ENCODE data around the gene ACY1.
"Not testable (repeated sequence)": the region's sequence is repeated elsewhere in the genome, so short reads cannot be mapped to it uniquely, and the experiment has no call there.

Gene ACY1

DNA sequence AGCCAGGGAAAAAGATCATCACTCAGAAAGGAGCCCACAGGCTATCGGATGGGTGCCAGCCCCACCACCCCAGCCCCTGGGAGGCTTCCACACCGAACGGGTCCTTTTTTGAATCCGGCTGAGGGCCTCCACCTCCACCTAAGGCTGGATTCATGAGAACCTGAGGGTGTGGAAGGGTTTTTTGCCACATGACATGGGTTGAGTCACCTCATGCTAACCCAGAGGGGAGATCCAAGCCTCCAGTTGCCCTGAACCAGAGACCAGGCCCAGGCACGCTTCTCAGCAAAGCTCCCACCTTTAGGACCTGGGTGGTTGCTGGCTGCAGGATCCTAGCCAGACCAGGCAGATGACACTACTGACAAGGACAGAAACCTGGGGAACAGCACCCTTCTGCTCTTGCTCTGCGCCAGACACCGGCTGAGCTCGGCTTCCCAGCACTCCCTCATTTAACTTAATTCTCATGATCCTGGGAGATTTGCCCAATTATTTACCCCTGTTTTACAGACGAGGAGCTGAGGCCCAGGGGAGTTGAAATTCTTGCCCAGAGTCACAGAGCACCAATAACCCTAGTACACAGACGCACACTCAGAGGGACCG is 47.5 kb downstream of the ACY1 start:
- Histone ChIP-seq H3K36me3 (no peaks in the 10 kb centered on the region; the same call in 1 of the 2 replicates), H3K4me1 (peaks cover 44% of the 10 kb centered on the region), H3K27me3 (no peaks in the 10 kb centered on the region), H3K4me3 (ENCODE audit: low read depth, low read length) (no peak overlapping the region), H3K9me3 (no peaks in the 10 kb centered on the region)
- peak; percentile 63 for DNase-seq
- TF ChIP-seq, protein P1, sequence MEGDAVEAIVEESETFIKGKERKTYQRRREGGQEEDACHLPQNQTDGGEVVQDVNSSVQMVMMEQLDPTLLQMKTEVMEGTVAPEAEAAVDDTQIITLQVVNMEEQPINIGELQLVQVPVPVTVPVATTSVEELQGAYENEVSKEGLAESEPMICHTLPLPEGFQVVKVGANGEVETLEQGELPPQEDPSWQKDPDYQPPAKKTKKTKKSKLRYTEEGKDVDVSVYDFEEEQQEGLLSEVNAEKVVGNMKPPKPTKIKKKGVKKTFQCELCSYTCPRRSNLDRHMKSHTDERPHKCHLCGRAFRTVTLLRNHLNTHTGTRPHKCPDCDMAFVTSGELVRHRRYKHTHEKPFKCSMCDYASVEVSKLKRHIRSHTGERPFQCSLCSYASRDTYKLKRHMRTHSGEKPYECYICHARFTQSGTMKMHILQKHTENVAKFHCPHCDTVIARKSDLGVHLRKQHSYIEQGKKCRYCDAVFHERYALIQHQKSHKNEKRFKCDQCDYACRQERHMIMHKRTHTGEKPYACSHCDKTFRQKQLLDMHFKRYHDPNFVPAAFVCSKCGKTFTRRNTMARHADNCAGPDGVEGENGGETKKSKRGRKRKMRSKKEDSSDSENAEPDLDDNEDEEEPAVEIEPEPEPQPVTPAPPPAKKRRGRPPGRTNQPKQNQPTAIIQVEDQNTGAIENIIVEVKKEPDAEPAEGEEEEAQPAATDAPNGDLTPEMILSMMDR (IDR thresholded peaks at IDR 0.05; ENCODE audit: low read depth, low read length) = no peak

DNA sequence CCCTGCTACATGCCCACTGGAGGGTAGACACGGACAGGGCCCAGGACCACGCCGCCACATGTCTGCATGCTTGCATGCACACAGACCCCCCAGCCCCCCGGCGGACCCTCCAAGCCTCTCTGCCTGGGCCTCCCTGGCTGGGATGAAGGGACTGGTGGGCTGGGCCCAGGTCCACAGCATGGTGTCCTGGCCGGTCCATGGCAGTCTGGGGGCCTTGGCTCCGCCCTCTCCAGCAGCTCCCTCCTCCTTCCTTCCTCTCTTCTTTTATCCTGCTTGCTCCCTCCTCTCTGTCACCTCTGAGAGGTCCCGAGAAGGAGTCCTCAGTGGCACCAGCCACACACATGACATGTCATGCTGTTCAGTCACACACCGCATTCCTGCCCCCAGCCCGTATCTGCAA is 48.6 kb downstream of the ACY1 start:
- Histone ChIP-seq H3K27me3 (no peaks in the 10 kb centered on the region), H3K4me3 (ENCODE audit: low read depth, low read length) (no peak overlapping the region), H3K9me3 (no peaks in the 10 kb centered on the region), H3K4me1 (peaks cover 39% of the 10 kb centered on the region), H3K36me3 (no peaks in the 10 kb centered on the region; the same call in 1 of the 2 replicates)
- TF ChIP-seq, protein P1 (IDR thresholded peaks at IDR 0.05; ENCODE audit: low read depth, low read length) = no peak
- DNase-seq = no peak

DNA sequence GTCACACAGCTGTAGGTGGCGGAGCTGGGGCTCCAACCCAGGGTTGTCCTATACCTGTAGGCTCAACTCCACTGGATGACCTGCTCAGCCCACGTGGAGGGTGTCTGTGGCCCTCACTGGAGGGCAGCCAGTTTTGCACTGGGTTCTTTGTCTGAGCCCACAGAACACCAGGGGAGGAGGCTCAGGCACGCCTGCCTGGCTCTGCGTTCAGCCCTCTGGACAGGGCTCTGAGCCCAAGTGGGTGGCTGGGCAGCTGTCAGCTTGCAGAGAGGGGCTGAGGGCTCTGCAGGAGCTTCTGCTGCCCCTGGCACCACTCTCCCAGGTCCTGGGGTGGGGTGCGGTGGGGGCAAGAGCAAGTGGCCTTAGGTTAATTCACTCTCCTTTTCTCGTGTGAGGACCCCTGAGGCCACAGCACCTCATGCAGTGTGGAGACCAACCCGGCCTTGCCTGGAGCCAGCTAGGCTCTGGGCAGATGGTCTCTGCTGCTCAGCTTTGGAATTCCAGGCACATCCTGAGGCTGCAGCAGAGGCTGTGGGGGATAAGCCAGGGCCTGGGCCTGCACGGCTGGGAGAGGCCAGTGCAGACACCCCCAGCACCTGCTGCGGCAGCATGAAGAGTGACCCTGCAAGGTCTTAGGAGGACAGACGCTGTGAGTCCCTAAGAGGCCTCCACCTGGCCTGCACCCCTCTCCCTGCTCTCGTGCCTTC is 49.5 kb downstream of the ACY1 start:
- Histone ChIP-seq H3K9me3 (no peaks in the 10 kb centered on the region), H3K4me1 (peaks cover 39% of the 10 kb centered on the region), H3K4me3 (ENCODE audit: low read depth, low read length) (no peak overlapping the region), H3K36me3 (no peaks in the 10 kb centered on the region; the same call in 1 of the 2 replicates), H3K27me3 (no peaks in the 10 kb centered on the region)
- DNase-seq = peak; percentile 57
- TF ChIP-seq, protein P1 (IDR thresholded peaks at IDR 0.05; ENCODE audit: low read depth, low read length) = no peak

DNA sequence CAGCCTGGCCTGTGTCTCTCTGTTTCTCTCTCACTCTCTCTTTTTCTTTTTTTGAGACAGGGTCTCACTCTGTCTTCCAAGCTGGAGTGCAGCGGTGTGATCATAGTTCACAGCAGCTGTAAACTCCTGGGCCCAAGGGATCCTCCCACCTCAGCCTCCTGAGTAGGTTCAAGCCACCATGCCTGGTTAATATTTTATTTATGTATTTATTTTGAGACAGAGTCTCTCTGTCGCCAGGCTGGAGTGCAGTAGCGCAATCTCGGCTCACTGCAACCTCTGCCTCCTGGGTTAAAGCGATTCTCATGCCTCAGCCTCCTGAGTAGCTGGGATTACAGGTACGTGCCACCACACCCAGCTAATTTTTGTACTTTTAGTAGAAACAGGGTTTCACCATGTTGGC is 50.4 kb downstream of the ACY1 start:
- DNase-seq; H3K4me3 ChIP-seq (ENCODE audit: low read depth, low read length); H3K9me3 ChIP-seq; H3K36me3 ChIP-seq; H3K27me3 ChIP-seq: not testable (repeated sequence)
- H3K4me1 ChIP-seq = peaks cover 32% of the 10 kb centered on the region

DNA sequence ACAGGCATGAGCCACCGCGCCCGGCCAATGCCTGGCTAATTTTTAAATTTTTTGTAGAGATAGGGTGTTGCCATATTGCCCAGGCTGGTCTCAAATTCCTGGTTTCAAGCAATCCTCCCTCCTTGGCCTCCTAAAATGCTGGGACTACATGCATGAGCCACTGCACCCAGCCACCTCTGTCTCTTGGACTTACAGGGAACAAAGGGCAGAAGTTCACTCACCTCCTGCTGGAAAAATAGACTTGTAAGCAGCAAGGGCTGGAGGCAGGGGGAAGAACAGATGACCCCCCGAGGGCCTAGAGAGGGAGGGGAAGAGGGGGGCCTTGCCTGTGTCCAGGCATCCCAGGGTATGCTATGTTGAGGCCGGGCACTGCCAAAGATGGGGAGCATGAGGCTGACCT is 50.9 kb downstream of the ACY1 start:
- Histone ChIP-seq H3K4me1 (peaks cover 27% of the 10 kb centered on the region), H3K9me3 (no peaks in the 10 kb centered on the region), H3K27me3 (no peaks in the 10 kb centered on the region), H3K4me3 (ENCODE audit: low read depth, low read length) (no peak overlapping the region), H3K36me3 (no peaks in the 10 kb centered on the region; the same call in 1 of the 2 replicates)
- TF ChIP-seq, protein P1 (IDR thresholded peaks at IDR 0.05; ENCODE audit: low read depth, low read length) = no peak
- DNase-seq = no peak

DNA sequence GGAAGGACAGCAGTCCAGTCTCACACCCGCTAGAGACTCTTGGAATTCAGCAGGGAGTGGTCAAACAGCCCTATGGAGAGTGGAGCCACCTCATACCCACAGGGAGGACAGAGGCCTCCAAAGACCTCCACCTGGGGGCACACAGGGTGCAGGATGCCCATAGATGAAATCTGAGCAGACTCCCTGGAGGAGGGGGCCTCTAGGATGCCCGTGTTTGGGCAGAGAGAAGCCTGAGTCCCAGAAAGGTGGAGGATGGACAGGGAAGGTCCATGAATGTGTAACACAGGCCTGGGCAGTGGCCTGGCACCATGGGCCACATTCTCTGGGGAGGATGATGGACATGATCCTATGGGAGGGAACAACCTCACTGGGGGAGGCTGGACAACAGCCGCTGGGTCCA is 51.3 kb downstream of the ACY1 start:
- H3K27me3 ChIP-seq = no peaks in the 10 kb centered on the region
- TF ChIP-seq, protein P1 (IDR thresholded peaks at IDR 0.05; ENCODE audit: low read depth, low read length) = no peak
- H3K4me3 ChIP-seq (ENCODE audit: low read depth, low read length) = no peak overlapping the region
- H3K36me3 ChIP-seq = no peaks in the 10 kb centered on the region; the same call in 1 of the 2 replicates
- H3K9me3 ChIP-seq = no peaks in the 10 kb centered on the region
- no peak for DNase-seq
- H3K4me1 ChIP-seq = peaks cover 23% of the 10 kb centered on the region
